GM12878 (cell line): ENCODE measurements around the gene TOMM20L.

Experiments
- MYC ChIP-seq: IDR thresholded peaks from 2 replicates; pipeline ENCODE4 v1.6.1; 2011; ENCODE audit warnings: mild to moderate bottlenecking, low read length, moderate library complexity, inconsistent platforms; ENCODE audit not compliant: insufficient read depth, insufficient replicate concordance, insufficient read length, severe bottlenecking
- TF ChIP-seq, protein P1 (sequence below): IDR thresholded peaks from 2 replicates; pipeline ENCODE4 v1.6.1; 2011; ENCODE audit warnings: low read depth, mild to moderate bottlenecking, low read length, moderate library complexity, borderline replicate concordance; ENCODE audit errors: extremely low read depth
- TF ChIP-seq, protein P2 (sequence below): IDR thresholded peaks from 2 replicates; pipeline ENCODE4 v1.6.1; 2012; ENCODE audit warnings: mild to moderate bottlenecking, low read depth, low read length

DNA sequence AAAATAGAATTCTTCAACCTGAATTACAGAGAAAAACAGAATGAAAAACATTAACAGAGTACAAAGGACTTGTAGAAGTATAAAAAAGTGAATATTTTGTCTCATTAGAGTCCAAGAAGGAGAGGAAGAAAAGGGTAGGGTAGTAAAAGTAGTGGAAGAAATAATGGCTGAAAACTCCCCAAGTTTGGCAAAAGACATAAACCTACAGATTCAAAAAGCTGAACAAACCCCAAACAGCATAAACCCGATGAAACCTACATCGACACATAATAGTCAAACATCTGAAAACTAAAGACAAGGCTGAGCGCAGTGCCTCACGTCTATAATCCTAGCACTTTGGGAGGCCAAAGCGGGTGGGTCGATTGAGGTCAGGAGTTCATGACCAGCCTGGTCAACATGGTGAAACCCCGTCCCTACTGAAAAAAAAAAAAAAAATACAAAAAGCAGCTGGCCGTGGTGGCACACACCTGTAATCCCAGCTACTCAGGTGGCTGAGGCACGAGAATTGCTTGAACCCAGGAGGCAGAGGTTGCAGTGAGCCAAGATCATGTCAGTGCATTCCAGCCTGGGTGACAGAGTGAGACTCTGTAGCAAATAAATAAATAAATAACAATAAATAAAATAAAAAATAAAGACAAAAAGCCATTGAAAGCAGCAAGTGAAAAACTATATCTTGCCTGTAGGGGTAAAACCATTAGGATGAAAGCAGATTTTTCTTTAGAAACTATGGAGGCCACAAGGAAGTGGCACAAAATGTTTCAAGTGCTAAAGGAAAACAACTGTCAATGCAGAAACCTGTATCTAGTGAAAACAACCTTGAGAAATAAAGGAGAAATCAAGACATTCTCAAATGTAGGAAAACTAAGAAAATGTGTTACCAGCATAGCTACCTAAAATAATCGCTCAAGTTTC, 20.2 kb downstream of the TOMM20L start:
- TF ChIP-seq, protein P1, sequence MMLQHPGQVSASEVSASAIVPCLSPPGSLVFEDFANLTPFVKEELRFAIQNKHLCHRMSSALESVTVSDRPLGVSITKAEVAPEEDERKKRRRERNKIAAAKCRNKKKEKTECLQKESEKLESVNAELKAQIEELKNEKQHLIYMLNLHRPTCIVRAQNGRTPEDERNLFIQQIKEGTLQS: no peak
- TF ChIP-seq MYC: no peak
- TF ChIP-seq, protein P2, sequence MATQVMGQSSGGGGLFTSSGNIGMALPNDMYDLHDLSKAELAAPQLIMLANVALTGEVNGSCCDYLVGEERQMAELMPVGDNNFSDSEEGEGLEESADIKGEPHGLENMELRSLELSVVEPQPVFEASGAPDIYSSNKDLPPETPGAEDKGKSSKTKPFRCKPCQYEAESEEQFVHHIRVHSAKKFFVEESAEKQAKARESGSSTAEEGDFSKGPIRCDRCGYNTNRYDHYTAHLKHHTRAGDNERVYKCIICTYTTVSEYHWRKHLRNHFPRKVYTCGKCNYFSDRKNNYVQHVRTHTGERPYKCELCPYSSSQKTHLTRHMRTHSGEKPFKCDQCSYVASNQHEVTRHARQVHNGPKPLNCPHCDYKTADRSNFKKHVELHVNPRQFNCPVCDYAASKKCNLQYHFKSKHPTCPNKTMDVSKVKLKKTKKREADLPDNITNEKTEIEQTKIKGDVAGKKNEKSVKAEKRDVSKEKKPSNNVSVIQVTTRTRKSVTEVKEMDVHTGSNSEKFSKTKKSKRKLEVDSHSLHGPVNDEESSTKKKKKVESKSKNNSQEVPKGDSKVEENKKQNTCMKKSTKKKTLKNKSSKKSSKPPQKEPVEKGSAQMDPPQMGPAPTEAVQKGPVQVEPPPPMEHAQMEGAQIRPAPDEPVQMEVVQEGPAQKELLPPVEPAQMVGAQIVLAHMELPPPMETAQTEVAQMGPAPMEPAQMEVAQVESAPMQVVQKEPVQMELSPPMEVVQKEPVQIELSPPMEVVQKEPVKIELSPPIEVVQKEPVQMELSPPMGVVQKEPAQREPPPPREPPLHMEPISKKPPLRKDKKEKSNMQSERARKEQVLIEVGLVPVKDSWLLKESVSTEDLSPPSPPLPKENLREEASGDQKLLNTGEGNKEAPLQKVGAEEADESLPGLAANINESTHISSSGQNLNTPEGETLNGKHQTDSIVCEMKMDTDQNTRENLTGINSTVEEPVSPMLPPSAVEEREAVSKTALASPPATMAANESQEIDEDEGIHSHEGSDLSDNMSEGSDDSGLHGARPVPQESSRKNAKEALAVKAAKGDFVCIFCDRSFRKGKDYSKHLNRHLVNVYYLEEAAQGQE: no peak
